HG03460 (cell line): ENCODE results near the gene GRIN1.

Source experiments
- ATAC-seq: cut with Tn5 transposase; IDR thresholded peaks from one replicate; pipeline ENCODE4 v1.9.1; 2021; ENCODE audit not compliant: unreplicated experiment

Gene GRIN1

DNA sequence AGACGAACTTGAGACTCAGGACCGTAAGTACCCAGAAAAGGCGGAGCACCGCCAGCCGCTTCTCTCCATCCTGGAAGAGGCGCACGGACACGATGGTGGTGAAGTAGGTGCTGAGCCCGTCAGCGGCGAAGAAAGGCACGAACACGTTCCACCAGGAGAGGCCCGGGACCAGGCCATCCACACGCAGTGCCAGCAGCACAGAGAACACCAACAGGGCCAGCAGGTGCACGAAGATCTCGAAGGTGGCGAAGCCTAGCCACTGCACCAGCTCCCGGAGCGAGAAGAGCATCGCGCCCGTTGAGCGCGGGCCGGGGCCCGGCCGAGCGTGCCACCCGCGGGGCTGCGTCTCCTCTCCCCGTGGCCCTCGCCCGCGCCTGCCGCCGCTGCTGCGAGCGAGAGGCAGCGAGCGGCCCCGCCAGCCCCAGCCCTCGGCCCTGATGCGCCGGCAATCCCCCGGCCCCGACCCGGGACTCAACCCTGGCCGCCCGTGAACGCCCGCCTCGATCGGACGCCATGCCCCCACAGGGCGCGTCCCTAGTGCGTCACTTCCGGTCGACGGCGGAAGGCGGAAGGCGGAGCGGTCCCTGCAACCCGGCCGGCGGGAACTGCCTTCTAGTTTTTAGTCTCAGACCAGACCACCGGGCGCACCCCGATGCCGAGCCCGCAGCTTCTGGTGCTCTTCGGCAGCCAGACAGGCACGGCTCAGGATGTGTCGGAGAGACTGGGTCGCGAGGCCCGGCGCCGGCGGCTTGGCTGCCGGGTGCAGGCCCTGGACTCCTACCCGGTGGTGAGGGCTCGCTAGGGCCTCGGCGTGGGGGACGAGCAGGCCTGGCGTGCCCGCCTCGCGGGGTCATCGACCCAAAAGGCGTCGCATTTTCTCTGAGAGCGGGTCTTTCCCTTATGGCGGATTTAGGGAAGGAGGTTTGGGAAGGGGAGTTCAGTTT is 66.4 kb downstream of the GRIN1 start, which contains the start of the genes NDOR1 and TMEM203:
Gene NDOR1 (plus strand): TSS at position 575 of the 944 bp plus-strand sequence. CDS start 78 bp downstream, at position 653.
Gene TMEM203 (minus strand): TSS at position 523 of the 944 bp plus-strand sequence. CDS start 234 bp downstream, at position 289.
- peak; percentile 39 for ATAC-seq

DNA sequence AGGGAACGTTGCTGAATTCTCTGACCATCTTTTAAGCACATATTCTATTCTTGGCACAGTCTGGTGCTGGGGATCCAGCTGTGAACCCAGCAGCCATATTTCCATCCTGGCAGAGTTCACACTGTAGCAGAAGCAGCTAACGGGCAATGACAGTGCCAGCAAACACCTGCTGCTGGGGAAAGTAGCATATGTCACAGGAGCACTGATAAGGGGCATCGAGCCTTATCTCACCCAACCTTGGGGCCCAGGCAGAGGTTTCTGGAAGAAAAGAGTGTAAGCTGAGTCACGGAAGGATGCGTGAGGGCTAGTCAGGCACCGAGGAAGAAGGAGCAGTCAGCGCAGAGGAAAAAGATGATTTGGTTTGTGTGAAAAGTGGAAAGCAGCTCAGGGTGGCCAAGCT is 67.6 kb downstream of the GRIN1 start:
- no peak for ATAC-seq

DNA sequence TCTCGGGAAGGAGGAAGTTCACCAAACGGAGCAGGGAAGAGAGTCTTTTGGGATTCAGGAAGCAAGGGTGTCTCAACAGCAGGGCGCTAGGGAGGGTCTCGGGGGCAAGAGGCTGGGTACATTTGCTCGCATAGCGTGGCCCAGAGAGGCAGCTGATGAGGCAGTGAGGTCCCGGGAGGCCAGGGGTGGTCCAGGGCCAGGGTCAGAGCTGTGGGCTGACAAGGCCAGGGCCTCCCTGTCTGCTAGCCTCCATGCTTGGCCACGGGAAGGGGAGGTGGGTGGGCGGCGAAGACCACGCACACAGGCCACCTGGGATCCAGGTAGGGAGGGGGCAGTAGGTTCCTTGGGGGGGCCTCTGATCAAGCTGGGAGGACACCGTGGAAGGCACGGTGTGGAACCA is 72.6 kb downstream of the GRIN1 start:
- ATAC-seq, result no peak

DNA sequence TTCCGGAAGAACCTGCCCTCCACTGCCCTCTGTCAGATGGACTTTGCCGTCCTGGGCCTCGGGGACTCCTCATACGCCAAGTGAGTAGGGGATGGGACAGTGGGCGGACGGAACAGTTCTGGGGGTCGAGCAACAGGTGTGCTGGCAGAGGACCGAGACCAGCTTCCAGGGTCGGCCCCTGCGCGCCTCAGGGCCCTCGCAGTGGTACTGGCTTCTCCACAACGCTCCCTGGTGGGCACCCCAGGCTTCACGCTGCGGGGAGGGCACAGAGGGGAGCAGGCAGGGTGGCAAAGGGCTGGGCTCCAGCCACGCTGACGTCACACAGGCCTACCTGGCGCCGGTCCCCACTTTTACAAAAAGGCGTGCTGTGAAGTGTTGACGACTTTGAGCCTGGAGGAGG is 73.6 kb downstream of the GRIN1 start:
- no peak for ATAC-seq

DNA sequence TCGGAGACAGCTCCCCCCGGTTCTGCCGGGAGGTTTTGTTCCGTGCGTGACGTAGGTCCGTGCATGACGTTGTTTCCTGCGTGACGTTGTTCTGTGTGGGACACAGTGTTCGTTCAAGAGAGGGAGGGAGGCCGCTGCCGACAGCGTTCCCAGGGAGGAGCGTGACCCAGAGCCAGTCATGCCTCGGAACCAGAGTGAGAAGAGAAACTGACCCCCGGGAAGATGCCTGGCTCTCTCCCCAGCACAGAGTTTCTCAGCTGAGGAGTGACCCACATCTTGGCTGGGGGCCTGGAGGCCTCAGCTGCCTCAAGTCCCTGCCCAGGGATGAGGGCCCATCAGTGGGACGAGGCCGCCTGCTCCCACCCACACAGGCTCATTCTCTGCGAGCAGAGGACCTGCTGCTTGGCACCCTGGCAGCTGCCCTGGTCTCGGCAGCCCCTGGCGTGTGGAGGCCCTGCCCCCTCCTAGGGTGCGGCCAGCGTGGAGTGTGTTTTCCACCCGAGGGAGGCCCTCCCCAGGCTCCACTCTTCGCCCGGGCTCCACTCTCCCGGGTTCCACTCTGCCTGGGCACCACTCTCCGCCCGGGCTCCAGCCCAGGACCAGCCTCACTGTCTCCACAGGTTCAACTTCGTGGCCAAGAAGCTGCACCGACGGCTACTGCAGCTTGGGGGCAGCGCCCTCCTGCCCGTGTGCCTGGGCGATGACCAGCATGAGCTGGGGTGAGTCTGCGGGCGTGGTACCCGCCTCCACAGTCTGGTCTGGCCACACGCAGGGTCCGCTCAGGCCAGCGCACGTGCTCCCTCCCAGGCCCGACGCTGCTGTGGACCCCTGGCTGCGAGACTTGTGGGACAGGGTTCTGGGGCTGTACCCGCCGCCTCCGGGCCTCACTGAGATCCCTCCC is 74.5 kb downstream of the GRIN1 start:
- ATAC-seq, result no peak

DNA sequence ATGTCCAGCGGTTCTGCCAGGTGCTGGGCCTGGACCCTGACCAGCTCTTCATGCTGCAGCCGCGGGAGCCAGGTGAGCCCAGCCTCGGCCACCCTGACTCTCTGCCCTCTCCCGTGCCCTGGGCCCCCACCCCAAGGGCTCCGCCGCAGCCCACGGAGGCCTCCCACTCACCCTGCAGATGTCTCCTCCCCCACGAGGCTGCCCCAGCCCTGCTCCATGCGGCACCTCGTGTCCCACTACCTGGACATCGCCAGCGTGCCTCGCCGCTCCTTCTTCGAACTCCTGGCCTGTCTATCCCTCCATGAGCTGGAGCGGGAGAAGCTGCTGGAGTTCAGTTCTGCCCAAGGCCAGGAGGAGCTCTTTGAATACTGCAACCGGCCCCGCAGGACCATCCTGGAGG is 75.7 kb downstream of the GRIN1 start:
- ATAC-seq, result no peak

DNA sequence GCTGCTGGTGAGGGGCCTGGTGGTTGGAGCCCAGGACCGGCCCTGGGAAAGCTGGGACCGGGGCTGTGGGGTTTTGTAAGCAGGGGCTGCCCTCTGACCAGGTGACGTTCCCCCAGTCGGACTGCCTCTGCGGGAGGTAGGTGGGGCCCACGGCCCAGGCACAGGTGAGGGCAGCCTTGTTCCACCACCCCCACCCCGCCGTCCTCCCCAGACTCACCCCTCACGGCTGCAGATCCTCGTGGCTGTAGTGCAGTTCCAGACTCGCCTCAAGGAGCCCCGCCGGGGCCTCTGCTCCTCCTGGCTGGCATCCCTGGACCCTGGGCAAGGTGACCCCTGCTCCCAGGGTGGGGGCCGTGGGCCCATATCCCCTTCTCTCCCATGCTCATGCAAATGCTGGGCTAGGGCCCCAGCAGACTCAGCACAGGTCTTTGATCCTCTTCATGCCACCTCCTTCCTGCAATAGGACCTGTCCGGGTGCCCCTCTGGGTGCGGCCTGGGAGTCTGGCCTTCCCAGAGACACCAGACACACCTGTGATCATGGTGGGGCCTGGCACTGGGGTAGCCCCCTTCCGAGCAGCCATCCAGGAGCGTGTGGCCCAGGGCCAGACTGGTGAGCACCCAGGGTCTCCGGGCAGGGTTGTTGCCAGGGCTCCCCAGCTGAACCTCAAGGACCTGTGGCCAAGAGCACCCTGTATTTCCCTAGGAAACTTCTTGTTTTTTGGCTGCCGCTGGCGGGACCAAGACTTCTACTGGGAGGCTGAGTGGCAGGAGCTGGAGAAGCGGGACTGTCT is 76.4 kb downstream of the GRIN1 start:
- no peak for ATAC-seq

DNA sequence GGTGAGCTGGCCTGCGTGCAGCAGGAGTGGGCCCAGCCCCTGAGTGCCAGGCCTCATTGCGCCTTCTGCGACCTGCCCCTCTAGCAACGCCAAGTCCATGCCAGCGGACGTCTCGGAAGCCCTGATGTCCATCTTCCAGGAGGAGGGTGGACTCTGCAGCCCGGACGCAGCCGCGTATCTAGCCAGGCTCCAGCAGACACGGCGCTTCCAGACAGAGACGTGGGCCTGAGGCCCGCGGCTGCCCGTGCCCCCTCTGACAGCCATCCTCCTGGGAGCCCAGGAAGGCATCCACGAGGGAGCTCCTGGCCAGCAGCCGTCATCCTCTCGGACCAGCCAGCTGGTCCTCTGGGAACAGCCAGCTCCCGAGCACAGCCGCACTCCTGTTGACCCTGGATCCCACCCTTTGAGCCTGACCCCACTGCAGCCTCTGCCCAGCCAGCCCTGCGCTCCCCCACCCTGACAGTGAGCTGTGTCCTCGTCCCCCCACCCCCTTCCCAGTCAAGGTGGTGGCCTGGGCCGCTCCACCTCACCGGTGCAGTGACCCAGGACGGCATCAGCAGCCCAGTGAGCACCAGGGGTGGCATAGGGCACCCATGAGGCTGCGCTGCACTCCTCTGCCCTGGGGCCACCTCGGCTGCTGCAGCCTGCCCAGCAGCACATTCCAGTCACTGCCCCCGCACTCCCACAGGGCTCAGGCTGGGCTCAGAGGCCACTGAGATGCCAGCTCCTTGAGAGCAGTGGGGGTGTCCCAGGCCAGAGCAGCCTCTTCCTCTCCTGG is 77.4 kb downstream of the GRIN1 start:
- no peak for ATAC-seq

DNA sequence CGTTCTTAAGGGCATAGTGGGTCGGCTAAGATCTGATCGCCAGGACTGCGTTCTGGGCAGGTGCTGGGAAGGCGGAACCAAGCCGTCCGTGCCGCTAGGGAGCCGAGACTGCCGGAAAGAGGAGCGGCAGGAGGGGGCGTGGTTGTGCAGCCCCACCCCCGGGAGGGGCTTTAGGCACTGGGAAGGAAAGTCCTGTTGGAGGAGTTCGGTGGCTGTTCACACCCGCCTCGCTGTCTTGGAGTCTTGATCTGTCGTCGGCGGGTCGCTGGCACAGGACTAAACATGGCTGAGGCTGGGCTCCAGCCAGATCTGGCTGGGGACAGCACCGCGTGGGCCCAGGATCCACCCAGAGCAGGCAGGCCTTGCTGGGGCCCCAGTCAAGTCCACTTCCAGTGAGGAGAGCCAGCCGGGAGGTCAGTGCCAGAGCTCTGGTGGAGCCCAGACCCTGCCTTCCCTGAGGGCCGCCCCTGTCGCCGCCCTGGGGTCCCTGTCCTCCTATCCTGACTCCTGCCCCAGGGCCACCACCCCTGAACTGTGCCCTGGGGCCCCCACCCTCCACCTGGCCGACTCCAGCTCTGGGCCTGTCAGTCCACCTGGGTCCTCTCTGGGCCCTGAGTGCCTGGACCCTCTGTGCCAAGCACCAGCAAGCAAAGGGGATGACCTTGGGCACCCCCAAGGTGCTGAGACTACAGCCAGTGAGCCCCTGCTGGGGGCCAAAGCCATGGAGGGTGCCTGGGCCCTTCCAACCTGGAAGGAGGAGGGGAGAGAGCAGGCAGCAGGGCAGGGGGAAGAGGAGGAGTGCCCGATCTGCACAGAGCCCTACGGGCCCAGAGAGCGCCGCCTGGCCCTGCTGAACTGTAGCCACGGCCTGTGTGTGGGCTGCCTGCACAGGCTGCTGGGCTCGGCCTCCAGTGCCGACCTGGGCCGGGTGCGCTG is 78.6 kb downstream of the GRIN1 start:
- no peak for ATAC-seq

DNA sequence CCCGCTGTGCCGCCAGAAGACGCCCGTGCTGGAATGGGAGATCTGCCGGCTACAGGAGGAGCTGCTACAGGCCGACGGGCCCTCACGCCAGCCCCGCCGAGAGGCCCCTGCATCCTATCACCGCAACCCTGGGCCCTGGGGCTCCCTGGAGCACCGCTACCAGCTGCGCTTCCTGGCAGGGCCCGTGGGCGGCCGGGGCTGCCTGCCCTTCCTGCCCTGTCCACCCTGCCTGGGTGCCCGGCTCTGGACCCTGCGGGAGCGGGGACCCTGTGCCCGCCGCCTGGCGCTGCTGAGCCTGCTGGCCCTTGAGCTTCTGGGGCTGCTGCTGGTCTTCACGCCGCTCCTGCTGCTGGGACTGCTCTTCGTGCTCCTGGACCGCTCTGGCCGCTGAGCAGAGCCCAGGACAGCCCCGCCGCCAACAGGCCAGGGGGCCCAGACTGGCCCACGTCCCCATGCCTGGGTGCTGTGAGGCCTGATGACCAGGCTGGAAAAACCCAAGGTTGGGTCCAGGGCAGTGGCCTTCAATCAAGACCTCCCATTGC is 79.3 kb downstream of the GRIN1 start:
- no peak for ATAC-seq
